GM18861 (cell line): ENCODE measurements around the gene MAPK14.

Source experiments
- ATAC-seq: cut with Tn5 transposase; IDR thresholded peaks from one replicate; pipeline ENCODE4 v1.9.1; 2021; ENCODE audit not compliant: unreplicated experiment

The MAPK14 gene

DNA sequence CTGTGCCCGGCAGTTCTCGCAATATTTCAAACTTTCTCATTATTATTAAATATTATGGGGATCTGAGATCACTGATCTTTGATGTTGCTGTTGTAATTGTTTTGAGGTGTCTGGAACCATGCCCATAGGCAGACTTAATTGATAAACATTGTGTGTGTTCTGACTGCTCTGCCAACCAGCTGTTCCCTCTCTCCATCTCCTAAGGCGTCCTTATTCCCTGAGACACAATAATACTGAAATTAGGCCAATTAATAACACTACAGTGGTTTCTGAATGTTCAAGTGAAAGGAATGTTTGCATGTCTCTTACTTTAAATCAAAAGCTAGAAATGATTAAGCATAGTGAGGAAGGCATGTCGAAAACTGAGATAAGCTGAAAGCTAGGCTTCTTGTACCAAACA is 7.6 kb downstream of the MAPK14 start:
- no peak for ATAC-seq

DNA sequence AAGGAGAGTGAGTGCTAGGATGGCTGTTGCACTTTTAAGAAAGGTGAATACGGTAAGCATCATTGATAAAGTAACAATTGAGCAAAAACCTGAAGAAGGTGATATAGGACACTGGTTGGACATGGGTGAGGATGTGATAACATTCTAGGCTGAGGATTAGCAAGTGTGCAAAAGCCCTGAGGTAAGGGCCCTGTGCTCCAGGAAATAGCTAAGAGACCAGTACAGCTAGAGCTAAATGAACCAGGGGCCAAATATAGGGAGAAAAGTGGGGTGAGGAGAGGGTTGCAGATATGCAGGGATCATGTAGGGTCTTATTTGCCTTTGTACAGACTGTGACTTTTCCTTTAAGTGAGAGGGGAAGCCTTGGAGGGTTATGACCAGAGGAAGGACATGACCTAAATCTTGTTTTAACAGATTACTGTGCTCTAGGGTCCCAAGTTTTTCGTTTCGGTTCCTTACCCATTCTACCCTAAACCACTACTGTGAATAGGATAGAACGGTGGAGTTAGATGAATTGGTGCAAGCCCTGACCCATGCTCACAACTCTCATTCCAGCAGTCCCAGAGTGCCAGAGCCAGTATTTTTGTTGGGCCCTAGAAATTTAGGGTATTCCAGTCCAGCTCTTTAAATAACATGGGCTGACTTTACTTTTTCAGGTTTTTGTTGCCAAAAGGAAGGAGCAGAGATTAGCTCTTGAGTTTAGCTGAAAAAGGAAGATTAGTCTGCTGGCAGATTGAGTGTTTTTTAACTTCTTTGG is 10.7 kb downstream of the MAPK14 start:
- ATAC-seq: no peak

DNA sequence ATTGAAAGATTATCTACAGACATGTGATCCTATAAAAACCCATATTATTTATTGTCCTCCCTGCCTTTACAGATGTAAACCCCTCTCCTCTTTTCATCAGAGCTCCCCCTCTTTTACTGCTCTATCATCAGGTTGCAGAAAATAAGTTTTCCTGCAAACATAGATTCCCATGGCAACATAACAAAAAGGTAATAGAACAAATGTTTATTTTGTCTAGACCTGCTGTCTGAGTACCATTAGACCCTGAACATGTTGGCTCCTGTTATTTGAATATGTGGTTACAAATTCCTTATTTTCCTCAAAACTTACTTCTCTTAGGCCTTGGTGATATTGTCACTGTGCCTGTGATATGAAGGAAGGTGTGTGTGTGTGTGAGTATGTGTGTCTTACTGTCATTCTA is 11.5 kb downstream of the MAPK14 start:
- no peak for ATAC-seq

GRCh38 chr6:36040958-36041357 is 13.3 kb downstream of the MAPK14 start:
- no peak for ATAC-seq

DNA sequence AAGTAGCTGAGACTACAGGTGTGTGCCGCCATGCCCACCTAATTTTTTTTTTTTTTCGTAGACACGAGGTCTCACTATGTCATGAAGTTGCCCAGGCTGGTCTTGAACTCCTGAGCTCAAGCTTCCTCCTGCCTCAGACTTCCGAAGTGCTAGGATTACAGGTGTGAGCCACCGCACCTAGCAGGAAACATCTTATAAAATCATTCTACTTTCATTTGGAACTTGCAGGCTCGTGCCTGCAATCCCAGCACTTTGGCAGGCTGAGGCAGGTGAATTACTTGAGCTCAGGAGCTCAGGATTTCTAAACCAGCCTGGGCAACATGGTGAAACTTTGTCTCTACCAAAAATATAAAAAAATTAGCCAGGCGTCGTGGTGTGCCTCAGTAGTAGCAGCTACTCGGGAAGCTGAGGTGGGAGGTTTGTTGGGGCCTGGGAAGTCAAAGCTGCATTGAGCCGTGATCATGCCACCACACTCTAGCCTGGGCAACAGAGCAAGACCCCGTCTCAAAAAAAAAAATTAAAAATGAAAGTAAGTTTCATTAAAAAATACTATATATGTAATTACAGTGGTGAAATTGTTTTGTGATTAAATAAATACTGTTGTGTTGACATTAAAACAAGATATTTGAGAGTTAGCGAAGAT is 15.1 kb downstream of the MAPK14 start:
- ATAC-seq: no peak

DNA sequence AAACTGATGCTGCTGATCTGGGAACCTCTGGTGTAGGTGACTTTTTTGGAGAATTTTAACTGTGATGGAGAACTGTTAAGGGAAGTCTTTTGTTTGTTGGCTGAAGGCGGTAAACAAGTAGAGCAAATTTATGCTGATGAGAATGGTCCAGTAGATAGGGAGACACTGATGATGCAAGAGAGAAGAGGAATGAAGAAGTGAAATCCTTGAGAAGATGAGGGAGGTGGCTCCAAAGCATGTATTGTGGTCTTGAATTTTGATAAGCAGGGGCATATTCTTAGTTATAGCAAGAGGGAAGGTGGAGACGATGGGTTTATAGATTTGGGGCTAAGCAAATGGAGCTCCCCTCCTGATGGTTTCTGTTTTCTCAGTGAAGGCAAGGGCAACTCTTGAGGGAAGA is 22.0 kb downstream of the MAPK14 start:
- no peak for ATAC-seq

DNA sequence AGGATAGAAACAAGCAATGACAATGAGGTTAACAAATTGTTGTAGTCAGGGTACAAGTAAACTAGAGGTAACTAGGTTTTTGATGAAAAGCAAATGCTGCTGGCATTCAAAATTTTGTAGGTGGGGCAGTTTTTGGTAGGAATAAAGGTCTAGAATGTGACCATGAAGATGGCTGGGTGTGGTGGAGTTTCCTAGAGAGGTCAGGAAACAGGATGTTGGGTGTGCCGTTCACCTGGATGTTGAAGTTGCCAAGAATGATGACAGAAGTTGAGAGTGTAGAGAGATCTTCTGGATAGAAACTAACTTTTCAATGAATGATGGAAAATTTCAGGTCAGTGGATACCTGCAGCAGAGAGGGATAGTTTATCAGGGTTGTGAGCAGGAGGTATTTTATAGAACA is 22.7 kb downstream of the MAPK14 start:
- no peak for ATAC-seq

DNA sequence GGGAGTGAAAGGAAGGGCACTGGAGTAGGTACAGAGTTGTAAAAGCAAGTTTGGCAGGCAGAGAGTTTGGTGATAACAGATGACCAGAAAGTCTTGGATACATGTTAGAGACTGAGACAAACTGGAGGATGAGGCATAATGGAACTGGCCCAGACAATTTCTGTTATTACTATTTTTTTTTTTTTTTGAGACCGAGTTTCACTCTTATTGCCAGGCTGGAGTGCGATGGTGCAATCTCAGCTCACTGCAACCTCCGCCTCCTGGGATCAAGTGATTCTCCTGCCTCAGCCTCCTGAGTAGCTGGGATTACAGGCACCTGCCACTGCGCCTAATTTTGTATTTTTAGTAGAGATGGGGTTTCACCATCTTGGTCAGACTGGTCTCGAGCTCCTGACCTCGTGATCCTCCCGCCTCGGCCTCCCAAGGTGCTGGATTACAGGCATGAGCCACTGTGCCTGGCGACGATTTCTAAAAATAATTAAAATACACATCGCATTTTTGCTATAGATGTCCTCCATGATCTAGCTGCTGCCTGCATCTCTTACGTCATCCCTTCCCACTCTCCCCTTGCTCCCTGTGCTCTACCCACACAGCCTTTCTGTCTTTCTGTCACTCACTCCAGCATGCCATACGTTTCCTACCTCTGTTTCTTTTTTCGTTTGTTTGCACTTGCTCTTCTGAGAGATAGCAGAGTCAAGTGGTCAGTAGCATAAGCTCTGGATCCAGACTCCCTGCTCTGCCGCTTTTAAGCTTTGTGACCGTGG is 23.5 kb downstream of the MAPK14 start:
- ATAC-seq: no peak

GRCh38 chr6:36052097-36052496 is 24.5 kb downstream of the MAPK14 start:
- no peak for ATAC-seq

GRCh38 chr6:36053878-36054277 is 26.3 kb downstream of the MAPK14 start:
- no peak for ATAC-seq

DNA sequence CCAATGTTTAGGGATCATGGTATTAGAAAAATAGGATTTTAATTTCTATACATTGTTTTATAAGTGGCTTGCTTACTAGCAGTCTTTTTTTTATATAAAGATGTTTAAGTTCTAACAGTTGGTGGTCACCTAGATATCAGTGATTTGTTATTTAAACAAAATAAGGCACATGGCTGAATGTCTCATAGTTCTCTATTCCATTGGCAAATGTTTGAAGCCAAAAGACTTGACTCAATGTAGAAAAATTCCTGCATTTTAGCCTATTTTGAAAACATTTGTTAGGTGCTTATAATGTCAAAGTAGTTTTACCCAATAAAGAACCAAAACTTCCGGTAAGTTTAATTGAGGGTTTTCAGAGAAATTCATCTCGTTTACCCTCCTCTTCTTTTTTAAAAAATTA is 26.8 kb downstream of the MAPK14 start:
- ATAC-seq: no peak

DNA sequence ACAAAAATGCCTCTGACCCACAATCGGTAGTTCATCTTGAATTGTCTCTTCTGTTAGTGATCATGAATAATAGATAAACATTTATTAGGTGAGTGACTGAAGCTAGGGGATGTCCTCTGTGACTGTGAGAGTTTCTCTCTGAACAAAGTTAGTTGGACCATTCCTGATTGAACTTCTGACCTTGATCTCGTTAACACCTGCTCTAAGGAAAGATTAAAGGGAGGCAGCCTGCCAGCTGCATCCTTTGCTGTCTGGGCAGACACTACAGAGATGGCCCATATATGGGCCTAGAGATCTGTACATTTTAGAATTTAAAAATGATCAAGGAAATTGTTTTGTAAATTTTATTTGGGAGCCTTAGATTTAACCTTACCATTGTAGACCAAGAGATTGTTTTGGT is 27.3 kb downstream of the MAPK14 start:
- no peak for ATAC-seq

DNA sequence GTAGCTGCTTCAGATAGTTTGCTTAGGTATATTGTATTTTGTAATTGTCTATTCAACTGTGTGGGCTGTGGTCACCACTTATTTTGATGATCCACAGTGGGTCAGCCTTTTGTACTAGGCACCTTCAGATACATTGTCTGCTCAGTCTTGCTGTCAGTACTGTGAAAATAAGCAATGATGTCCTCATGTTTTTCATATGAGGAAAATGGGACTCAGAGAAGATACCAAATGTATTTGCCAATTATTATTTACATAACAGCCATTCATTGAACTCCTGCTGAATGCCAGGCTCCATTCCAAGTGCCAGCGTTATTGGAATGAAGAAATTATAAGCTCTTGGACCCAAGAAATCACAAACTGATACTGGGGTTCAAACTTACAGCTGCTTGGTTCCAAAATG is 28.6 kb downstream of the MAPK14 start:
- no peak for ATAC-seq

GRCh38 chr6:36061236-36061635 is 33.6 kb downstream of the MAPK14 start:
- no peak for ATAC-seq

GRCh38 chr6:36062247-36062646 is 34.6 kb downstream of the MAPK14 start:
- no peak for ATAC-seq

DNA sequence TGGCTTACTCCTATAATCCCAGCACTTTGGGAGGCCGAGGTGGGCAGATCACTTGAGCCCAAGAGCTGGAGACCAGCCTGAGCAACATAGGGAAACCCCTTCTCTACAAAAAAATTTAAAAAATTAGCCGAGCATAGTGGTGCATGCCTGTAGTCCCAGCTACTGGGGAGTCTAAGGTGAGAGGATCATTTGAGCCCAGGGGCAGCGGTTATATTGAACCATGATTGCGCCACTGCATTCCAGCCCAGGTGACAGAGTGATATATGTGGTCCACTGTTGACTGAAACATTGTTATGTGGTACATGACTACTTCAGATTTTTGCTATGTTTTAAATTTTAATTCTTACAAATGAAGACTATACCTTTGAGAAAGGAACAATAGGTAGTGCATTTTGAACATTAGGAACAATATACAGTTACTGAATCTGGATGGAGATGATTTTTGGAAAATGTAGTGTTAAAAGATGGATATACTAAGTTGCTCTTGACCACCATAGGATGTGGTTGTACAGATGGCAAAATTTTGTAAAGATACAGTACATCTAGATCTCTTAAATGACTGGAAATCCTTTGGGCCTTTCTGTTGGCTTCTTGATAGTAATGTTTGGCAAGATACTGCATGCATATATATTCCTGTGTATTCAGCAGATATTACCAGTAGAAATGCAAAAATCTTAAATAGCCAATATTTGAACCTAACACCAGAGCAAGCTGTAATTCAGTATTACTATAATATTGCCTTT is 35.9 kb downstream of the MAPK14 start:
- no peak for ATAC-seq

DNA sequence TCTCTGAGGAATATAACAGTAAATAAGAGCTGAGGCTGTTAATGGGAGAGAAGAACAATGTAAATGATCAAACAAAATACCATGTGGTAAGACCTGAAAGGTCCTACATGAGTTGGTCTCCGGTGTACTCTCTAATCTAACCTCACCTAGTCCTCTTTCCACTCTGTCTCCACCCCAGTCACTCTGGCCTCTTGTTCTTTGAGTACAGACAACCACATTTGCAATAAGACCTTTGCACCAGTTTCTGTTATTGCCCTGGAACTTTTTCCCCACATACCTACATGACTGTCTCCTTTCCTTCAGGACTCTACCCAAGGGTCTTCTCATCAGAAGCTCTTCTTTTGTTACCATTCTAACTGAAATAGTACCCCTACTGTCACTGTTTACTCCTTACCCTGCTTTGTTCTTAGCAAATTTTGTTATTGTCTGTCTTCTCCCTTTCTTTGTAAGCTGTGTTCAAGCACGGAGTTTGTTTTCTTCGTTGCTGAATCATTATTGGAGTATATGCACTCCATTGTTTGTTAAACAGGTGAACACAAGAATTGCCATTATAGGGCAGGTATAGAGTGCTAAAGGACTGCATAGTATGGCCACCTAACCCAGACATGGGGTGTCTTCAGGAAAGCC is 37.3 kb downstream of the MAPK14 start:
- no peak for ATAC-seq

DNA sequence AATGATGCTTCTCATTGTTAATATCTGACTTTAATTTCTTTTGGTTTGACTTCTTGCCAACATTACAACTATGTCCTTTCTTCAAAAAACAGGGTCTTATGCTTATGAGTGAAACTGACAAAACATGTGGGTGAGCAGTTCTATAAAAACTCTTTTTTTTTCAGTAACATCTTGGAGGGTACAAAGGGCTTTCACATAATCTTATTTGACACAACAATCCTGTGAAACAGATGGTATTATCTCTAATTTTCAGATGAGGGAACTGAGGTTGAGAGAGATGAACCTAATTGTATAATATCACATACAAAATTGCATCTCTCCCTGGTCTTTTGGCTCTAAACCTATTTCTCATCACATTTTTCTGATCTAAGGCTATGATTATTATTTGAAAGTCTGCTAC is 38.3 kb downstream of the MAPK14 start:
- no peak for ATAC-seq

GRCh38 chr6:36066817-36067216 is 39.2 kb downstream of the MAPK14 start:
- ATAC-seq: no peak

DNA sequence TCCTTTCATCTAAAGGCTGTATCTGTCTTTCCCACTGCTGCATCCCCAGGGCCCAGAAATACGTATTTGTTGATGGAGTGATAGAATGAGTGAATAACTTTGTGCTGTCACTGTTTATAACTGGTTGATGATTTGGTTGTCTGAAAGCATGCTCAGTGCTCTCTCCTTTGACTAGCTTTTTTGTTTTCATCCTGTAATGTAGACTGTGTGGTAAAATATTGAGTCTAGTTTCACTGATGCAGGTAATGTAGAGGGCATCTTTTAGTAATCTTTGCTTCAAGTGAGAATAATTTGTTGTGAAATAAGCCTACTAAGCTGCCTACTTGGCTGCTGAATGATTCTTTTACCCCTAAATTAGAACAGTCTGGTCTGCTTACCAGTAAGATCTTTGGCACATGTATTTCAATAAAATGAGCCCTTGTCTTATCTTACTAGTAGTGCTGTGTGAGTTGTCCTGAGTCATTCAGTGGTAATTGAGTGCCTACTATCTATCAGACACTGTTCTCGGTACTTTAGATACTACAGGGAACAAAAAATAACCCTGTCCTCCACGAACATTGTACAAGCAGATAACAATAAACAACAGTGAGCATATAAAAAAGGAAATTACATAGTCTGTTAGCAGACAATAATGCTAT is 39.9 kb downstream of the MAPK14 start:
- ATAC-seq: no peak

DNA sequence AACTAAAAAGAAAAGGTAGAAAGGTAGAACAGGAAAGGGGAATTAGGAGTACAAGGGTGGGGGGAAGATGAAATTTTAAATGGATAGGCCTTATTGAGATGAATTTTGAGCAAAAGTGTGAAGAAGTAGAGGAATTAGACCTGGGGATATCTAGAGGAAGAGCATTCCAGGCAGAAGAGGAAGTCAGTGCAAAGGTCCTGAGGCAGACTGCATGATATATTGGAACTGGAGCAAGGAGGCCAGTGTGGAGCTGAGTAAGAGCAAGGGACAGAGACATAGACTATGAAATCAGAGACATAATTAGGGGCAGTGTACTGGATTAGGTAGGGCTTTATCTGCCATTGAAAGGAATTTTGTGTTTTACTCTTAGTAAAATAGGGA is 40.4 kb downstream of the MAPK14 start:
- ATAC-seq: no peak
